ENCODE data around the gene DESI1. TPM values are rescaled to one million over a fixed set of nuclear protein-coding genes. Genes with fewer than 3 reads are reported as not detected.

Gene DESI1
- total RNA-seq, 4 donors from 2014 or later: 11.0 to 23.7 (median 20.5) TPM

- ATAC-seq (no peak), DNase-seq (no peak)
- in situ Hi-C loops (cut with MboI; ENCODE audit: low sequenced_read_pairs in 4 of 4): no loop called here
Measured at GRCh38 chr22:41563051-41563711, 57.7 kb downstream of the DESI1 start.

GRCh38 chr22:41562461-41562860 is 58.4 kb downstream of the DESI1 start:
- Histone ChIP-seq H3K27me3 (peaks cover 0 to 10% (median 4%) of the 10 kb centered on the region in 3 donors), H3K4me3 (no peak overlapping the region), H3K27ac (peak overlapping the region in 1 of 4 donors; percentile 27), H3K9me3 (no peaks in the 10 kb centered on the region), H3K36me3 (no peaks in the 10 kb centered on the region), H3K4me1 (peaks cover 0 to 6% of the 10 kb centered on the region in 2 donors)
- TF ChIP-seq CTCF (IDR thresholded peaks at IDR 0.05 in 4 of 5, conservative IDR thresholded peaks at IDR 0.05 in 1 of 5): no peak
- in situ Hi-C loops (cut with MboI; ENCODE audit: low sequenced_read_pairs in 4 of 4) (no loop called here), intact Hi-C loops (cut with DNase I; ENCODE audit: low total_unique reads) (no loop called here)
- DNase-seq: no peak
- ATAC-seq: no peak

More at GRCh38 chr22:41563051-41563711, 57.7 kb downstream of the DESI1 start:
- H3K27ac ChIP-seq: peak overlapping the region in 1 of 4 donors; percentile 27
- TF ChIP-seq POLR2A (IDR thresholded peaks at IDR 0.05) (no peak), CTCF (IDR thresholded peaks at IDR 0.05 in 4 of 5, conservative IDR thresholded peaks at IDR 0.05 in 1 of 5) (no peak)
- intact Hi-C loops (cut with DNase I; ENCODE audit: low total_unique reads): no loop called here
- no peak overlapping the region for H3K4me3 ChIP-seq
- no peaks in the 10 kb centered on the region for H3K36me3 ChIP-seq
- H3K27me3 ChIP-seq: peaks cover 0 to 5% (median 0%) of the 10 kb centered on the region in 3 donors
- H3K4me1 ChIP-seq: peaks cover 0 to 6% of the 10 kb centered on the region in 2 donors
- no peaks in the 10 kb centered on the region for H3K9me3 ChIP-seq

GRCh38 chr22:41561788-41562187 is 59.1 kb downstream of the DESI1 start:
- TF ChIP-seq CTCF (IDR thresholded peaks at IDR 0.05 in 4 of 5, conservative IDR thresholded peaks at IDR 0.05 in 1 of 5) (no peak), POLR2A (IDR thresholded peaks at IDR 0.05) (no peak)
- peaks cover 0 to 6% of the 10 kb centered on the region in 2 donors for H3K4me1 ChIP-seq
- in situ Hi-C loops (cut with MboI; ENCODE audit: low sequenced_read_pairs in 4 of 4) (no loop called here), intact Hi-C loops (cut with DNase I; ENCODE audit: low total_unique reads) (no loop called here)
- H3K4me3 ChIP-seq: no peak overlapping the region
- no peaks in the 10 kb centered on the region for H3K9me3 ChIP-seq
- no peak for ATAC-seq
- H3K27me3 ChIP-seq: peaks cover 2 to 10% (median 6%) of the 10 kb centered on the region in 3 donors
- no peak overlapping the region for H3K27ac ChIP-seq
- no peak for DNase-seq
- no peaks in the 10 kb centered on the region for H3K36me3 ChIP-seq

- Histone ChIP-seq H3K4me1 (peaks cover 0 to 6% of the 10 kb centered on the region in 2 donors), H3K9me3 (no peaks in the 10 kb centered on the region), H3K27me3 (peaks cover 2 to 13% (median 6%) of the 10 kb centered on the region in 3 donors), H3K36me3 (no peaks in the 10 kb centered on the region), H3K4me3 (no peak overlapping the region), H3K27ac (no peak overlapping the region)
- intact Hi-C loops (cut with DNase I; ENCODE audit: low total_unique reads): no loop called here
- in situ Hi-C loops (cut with MboI; ENCODE audit: low sequenced_read_pairs in 4 of 4): no loop called here
- DNase-seq (no peak), ATAC-seq (no peak)
- TF ChIP-seq POLR2A (IDR thresholded peaks at IDR 0.05) (no peak), CTCF (IDR thresholded peaks at IDR 0.05 in 4 of 5, conservative IDR thresholded peaks at IDR 0.05 in 1 of 5) (no peak)
Measured at GRCh38 chr22:41561335-41561734, 59.5 kb downstream of the DESI1 start.

Data from gastrocnemius medialis (tissue), 4 donors.